Frontal cortex (tissue), 4 donors: Measurements from ENCODE around the gene TMEM14C. TPM values are rescaled to one million over a fixed set of nuclear protein-coding genes. Genes with fewer than 3 reads are reported as not detected.
"Not testable (repeated sequence)": the region's sequence is repeated elsewhere in the genome, so short reads cannot be mapped to it uniquely, and the experiment has no call there.

Experiments used
- DNase-seq, 2 donors: peaks; one replicate each; pipeline ENCODE4 v3.0.0; 2012; ENCODE audit warnings: low spot score in 2 of 2
- FAIRE-seq: peaks from 2 replicates; lab custom pipeline; 2012; peaks lifted over from hg19 to GRCh38; lab: Jason Lieb, UNC
- total RNA-seq: library from RNA; depleted of rRNA; stranded (reverse); fragments of >200 nt; gene quantifications from one replicate; pipeline ENCODE4 v1.2.3, GENCODE V29; 2014
- donor health status: control.
- donor health status: control.
- donor health status: control.

The TMEM14C gene
- total RNA-seq, 1 donor from 2014 or later: 46.5 TPM

DNA sequence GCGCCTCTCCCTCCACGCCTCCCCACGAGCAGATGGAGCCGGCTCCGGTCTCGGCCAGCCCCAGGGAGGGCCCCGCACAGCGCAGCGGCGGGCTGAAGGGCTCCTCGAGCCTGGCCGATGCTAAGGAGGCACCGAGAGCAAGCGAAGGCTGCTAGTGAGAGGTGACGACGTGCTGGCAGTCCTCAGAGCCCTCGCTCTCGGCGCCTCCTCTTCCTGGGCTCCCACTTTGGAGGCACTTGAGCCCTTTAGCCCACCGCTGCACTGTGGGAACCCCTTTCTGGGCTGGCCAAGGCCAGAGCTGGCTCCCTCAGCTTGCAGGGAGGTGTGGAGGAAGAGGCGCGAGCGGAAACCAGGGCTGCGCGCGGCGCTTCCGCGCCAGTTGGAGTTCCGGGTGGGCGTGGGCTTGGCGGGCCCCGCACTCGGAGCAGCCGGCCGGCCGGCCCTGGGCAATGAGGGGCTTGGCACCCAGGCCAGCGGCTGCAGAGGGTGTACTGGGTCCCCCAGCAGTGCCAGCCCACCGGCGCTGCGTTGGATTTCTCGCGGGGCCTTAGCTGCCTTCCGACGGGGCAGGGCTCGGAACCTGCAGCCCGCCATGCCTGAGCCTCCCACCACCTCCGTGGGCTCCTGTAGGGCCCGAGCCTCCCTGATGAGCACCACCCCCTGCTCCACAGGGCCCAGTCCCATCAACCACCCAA is 2.5 kb upstream of the TMEM14C start:
- no peak for FAIRE-seq
- no peak for DNase-seq

- not testable (repeated sequence) for FAIRE-seq, DNase-seq
Measured at GRCh38 chr6:10720960-10721849, 1.7 kb upstream of the TMEM14C start.

GRCh38 chr6:10721850-10722569 is 860 bp upstream of the TMEM14C start:
- peak; percentile 40 to 54 for DNase-seq
- FAIRE-seq: no peak

DNA sequence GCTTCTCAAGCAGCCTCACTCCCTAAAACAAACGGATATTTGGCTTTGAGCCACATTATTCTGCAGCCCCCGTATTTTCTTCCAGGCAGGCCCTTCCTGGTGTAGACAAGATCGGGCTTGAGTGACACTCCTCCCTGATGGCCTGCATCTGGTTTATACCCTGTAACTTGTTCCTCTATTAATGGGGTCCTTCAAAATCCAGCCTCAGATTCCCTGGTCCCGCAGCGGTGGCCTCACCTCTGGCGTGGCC is 375 bp upstream of the TMEM14C start:
- FAIRE-seq (no peak), DNase-seq (no peak)

DNA sequence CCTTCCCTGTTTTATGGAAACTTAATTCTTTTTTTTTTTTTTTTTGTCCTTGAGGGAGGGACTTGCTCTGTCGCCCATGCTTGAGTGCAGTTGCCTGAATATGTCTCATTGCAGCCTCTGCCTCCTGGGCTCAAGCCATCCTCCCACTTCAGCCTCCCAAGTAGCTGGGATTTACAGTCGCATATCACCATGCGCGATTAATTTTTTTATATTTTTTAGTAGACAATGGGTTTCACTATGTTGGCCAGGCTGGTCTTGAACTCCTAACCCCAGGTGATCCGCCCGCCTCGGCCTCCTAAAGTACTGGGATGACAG is 654 bp downstream of the TMEM14C start:
- FAIRE-seq: no peak
- no peak for DNase-seq

DNA sequence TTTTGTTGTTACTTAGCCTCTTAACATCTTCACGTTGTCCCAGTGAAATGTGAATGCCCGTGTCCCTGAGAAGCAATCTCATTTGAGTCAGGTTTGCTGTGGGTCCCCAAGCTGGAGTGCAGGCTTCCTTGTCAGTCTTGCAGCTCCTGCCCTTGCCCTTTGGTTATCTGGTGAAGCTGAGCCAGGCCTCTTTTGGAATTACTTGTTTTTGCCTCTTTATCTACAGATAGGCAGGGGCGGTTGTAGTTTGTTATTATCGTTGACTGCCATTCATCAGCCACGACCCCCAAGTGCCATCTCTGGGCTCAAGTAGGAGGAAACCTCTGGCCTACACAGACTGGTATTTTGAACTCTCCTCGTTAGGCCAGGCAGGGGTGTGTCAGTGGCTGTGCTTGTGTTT is 2.2 kb downstream of the TMEM14C start:
- no peak for FAIRE-seq
- DNase-seq: no peak

DNA sequence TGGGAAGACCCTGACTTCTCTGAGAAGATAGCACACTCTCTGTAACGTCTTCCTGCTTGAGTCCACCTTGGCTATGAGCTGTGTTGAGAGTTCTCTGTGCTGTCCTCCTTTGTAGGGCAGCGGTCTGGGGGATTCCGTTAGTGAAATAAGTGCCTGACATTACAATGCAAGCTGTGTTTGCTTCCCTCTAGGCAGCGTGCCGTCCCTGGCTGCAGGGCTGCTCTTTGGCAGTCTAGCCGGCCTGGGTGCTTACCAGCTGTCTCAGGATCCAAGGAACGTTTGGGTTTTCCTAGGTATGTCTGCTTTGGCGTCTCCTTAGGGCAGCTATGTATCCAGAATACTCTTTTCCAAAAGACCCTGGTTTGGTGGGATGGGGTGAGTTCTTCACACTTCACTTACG is 2.8 kb downstream of the TMEM14C start:
- DNase-seq (no peak), FAIRE-seq (no peak)

GRCh38 chr6:10730254-10730653 is 7.4 kb downstream of the TMEM14C start:
- no peak for FAIRE-seq

DNA sequence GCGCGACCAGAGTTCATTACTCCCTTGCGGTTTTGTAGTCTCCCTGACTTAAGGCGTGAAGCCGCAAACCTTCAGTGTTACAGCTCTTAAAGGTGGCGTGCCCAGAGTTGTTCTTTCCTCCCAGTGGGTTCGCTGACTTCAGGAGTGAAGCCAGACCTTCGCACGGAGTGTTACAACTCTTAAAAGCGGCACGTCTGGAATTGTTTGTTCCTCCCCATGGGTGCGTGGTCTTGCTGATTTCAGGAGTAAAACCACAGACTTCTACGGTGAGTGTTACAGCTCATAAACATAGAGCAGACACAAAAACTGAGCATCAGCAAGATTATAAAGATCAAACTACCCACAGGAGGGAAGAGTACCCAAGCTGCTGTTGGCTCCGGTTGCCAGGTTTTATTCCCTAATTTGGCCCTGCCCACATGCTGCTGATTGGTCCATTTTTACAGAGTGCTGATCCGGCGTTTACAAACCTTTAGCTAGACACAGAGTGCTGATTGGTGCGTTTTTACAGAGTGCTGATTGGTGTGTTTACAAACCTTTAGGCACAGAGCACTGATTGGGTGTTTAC is 10.4 kb downstream of the TMEM14C start:
- FAIRE-seq (no peak), DNase-seq (no peak)

More at GRCh38 chr6:10730254-10730653, 7.4 kb downstream of the TMEM14C start:
- no peak for DNase-seq

DNA sequence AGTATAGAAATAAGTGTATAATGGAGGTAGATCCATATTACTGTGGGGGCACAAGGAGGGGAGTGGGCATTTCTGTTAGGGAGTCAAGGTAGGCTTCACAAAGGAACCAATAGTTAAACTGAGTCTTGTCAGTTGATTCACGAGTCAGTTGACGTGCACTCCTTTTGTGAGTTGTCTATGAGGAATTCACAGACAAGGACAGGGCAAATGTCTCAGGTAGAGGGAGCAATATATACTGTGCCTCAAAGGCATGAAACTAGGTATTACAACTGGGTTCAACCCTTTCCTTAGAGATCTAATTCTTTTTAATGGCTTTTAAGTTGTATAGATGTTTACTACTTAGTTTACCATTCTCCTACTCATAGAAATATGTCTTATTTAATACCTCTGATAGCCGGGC is 11.0 kb downstream of the TMEM14C start:
- DNase-seq (no peak), FAIRE-seq (no peak)

DNA sequence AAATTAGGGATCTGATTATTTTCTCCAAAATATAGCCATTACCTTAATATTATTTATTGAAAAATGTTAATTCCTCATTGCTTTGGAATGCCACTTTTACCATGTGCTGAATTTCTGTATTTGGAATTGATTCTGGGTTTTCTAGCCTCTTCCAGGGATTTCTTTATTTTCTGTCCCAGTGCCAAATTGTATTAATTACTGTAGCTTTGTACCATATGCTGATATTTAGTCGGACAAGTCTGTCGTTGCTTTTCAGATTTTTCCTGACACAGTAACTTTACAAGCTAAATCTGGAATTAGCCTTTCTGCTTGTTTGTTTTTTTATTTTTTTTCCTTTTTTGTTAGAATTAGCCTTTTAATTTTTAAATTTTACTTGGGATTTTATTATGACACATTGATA is 13.9 kb downstream of the TMEM14C start:
- DNase-seq: no peak
- FAIRE-seq: no peak

- DNase-seq (no peak), FAIRE-seq (no peak)
Measured at GRCh38 chr6:10740061-10740460, 17.2 kb downstream of the TMEM14C start.

- not testable (repeated sequence) for FAIRE-seq, DNase-seq
Measured at GRCh38 chr6:10741643-10742042, 18.8 kb downstream of the TMEM14C start.

DNA sequence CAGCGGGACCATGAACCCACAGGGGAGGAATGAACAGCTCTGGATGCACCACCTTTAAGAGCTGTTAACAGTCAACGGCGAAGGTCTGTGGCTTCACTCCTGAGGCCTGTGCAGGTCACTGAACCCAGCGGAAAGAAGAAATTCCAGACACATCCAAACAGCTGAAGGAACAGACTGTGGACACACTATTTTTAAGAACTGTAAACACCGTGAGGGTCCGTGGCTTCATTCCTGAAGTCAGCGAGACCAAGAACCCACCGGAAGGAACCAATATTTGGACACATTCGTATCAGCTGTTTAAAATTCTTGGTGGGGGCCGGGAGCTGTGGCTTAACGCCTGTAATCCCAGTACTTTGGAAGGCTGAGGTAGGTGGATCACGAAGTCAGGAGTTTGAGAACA is 19.4 kb downstream of the TMEM14C start:
- FAIRE-seq (no peak), DNase-seq (no peak)

- DNase-seq: no peak
- no peak for FAIRE-seq
Measured at GRCh38 chr6:10743515-10743914, 20.6 kb downstream of the TMEM14C start.

DNA sequence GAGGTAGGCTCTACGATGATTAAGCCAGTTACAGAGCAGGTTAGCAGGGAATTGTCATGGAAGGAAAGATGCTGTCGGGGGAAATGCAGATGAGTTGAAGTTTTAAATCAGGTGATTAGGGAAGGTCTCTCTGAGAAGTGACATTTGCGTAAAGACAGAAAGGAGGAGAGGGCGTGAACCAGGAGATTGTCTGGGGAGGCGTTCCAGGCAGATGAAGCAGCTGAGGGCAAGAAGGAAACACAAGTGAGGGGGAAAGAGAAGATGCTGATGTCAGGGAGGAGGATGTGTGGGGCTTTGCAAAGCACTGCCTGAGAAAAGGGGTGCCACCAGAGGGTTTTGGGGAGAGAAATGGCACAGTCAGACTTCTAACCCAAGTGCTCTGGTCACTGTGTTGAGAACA is 22.2 kb downstream of the TMEM14C start:
- no peak for DNase-seq
- FAIRE-seq: no peak

GRCh38 chr6:10746915-10747250 is 24.0 kb downstream of the TMEM14C start:
- FAIRE-seq (no peak), DNase-seq (no peak)

DNA sequence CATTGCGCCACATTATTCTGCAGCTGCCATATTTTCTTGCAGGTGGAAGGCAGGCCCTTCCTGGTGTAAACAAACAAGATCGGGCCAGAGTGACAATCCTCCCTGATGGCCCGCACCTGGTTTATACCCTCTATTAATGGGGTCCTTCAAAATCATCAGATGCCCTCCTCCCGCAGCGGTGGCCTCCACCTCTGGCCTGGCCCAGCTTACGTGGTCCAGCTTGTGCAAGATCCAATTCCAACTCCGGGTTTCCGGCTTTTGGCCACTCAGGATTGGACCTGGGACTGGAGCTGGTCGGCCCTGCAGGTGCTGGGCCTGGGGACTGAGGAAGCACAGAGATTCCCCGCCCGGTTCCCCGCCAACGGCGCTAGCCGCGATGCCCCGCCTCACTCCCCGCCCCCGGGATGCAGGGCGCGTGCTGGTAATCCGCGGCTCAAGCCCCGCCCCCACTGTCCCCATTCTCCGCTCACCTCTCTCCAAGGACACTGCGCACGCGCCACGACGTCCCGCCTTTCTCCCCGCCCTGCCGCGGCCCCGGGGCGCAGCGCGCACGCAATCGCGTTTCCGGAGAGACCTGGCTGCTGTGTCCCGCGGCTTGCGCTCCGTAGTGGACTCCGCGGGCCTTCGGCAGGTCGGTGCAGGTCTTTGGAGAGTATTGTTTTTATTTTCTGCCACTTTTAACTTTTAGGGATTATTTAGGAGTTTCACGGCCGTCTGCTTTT is 24.5 kb downstream of the TMEM14C start, which contains the start of gene TMEM14B:
Gene TMEM14B (plus strand): TSS at position 555 of the 722 bp plus-strand sequence. CDS start 1,441 bp downstream, outside the sequence.
- DNase-seq (peak; percentile 91 to 98), FAIRE-seq (no peak)

DNA sequence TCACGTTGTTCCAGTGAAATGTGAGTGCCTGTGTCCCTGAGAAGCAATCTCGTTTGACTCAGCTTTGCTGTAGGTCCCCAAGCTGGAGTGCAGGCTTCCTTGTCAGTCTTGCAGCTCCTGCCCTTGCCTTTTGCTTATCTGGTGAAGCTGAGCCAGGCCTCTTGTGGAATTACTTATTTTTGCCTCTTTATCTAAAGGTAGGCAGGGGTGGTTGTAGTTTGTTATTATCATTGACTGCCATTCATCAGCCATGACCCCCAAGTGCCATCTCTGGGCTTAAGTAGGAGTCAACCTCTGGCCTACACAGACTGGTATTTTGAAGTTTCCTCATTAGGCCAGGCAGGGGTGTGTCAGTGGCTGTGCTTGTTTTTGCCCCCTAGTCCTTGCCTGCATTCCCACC is 26.9 kb downstream of the TMEM14C start:
- FAIRE-seq (no peak), DNase-seq (no peak)

DNA sequence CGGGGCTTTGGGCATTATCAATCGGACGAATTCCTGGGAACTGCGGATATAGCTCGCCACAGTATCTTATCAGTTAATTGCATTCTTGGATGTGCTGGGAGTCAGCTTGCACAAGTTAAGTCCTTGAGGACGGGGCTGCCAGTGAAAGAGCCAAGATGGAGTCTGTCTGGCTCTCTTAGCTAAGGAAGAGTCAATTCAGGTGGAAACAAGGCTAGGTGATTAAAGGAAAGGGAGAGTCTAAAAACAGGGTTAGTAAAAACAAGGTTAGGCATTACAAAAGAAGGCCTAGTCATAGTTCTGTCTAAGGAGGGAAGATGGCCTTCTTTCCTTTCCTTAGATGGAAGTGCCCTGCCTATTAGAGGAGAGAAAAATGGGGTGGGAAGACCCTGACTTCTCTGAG is 27.7 kb downstream of the TMEM14C start:
- not testable (repeated sequence) for FAIRE-seq, DNase-seq
